Measurements from ENCODE around the gene OR6C65. TPM values are rescaled to one million over a fixed set of nuclear protein-coding genes. Genes with fewer than 3 reads are reported as not detected.
A peak's percentile ranks its signal among the peaks of the same experiment; 100 is the strongest.
"Not testable (repeated sequence)": the region's sequence is repeated elsewhere in the genome, so short reads cannot be mapped to it uniquely, and the experiment has no call there.

Gene OR6C65
- not detected for polyA plus RNA-seq (ENCODE audit: insufficient read length in 4 of 4)

DNA sequence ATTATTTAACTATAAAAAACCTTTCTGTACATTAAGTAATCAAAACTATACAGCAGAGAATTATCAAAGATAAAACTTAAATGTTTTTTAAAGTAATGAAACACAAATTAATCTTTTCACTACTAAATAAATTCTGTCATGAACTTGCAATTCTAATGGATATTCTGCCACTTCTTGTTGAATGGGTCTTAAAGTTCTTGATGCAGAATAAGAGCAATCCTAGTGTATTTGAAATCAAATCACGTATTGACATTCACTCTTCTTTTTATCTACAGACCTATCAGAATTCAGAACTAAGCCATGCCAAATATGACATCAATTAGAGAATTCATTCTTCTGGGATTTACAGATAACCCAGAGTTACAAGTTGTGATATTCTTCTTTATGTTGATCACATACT lies at the start of gene OR6C65:
OR6C65 (plus strand) TSS at position 301 of the 400 bp plus-strand sequence; CDS start at position 301, 0 bp downstream.
- DNase-seq (ENCODE audit: low read depth in 4 of 4, low spot score in 2 of 4): no peak

DNA sequence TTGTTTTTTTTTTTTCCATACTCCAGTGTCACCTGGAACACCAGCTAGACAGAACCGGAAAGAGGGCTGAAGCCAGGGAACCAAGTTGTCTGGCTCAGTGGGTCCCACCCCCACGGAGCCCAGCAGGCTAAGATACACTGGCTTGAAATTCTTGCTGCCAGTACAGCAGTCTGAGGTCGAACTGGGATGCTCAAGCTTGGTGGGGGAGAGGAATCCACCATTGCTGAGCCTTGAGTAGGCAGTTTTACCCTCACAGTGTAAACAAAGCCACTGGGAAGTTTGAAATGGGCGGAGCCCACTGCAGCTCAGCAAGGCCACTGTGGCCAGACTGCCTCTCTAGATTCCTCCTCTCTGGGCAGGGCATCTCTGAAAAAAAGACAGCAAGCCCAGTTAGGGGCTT lies 45.0 kb upstream of the OR6C65 start:
- DNase-seq (ENCODE audit: low read depth in 4 of 4, low spot score in 2 of 4): not testable (repeated sequence)

- DNase-seq (ENCODE audit: low read depth in 4 of 4, low spot score in 2 of 4): no peak
Measured at GRCh38 chr12:55362675-55363074, 37.7 kb upstream of the OR6C65 start, which contains the start of gene OR6C75. Gene OR6C75, plus strand, starts transcription at chr12:55362975. Its CDS starts 2,136 bp downstream, at chr12:55365111.

GRCh38 chr12:55365086-55365485 lies 35.2 kb upstream of the OR6C65 start:
- no peak for DNase-seq (ENCODE audit: low read depth in 4 of 4, low spot score in 2 of 4)

GRCh38 chr12:55372521-55372920 lies 27.8 kb upstream of the OR6C65 start:
- no peak for DNase-seq (ENCODE audit: low read depth in 4 of 4, low spot score in 2 of 4)

DNA sequence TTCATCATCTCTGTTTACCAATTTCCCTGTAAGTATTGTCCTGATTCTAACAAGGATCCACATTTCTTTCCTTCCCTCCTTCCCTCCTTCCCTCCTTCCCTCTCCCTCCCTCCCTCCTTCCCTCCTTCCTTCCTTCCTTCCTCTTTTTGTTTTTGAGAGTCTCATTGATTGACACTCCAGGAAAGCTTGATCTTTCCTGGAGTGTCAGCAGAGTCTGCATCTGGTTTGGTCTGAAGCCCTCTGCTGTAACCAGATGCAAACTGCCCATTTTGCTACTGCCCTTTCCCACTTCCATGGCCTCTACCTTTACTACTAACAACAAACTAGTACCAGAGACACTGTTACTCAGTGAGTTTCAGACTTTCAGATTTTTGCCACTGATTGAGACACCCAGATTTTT lies 14.4 kb upstream of the OR6C65 start:
- no peak for DNase-seq (ENCODE audit: low read depth in 4 of 4, low spot score in 2 of 4)

- DNase-seq (ENCODE audit: low read depth in 4 of 4, low spot score in 2 of 4): no peak
Measured at GRCh38 chr12:55392032-55392795, 8.1 kb upstream of the OR6C65 start.

DNA sequence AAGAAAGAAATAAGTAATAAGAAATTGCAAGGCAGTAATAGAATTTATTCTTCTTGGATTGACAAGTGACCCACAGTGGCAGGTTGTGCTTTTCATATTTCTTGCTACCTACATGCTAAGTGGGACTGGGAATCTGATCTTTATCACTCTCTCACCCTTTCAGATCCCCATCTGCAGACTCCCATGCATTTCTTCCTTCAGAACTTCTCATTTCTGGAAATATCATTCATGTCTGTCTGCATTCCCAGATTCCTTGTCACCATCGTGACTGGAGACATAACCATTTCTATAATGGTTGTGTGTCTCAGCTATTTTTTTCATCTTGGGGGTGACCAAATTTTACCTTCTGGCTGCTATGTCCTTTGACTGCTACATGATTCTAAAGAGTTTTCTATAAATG lies 4.0 kb upstream of the OR6C65 start:
- DNase-seq (ENCODE audit: low read depth in 4 of 4, low spot score in 2 of 4): no peak

GRCh38 chr12:55407866-55408265 lies 7.5 kb downstream of the OR6C65 start:
- DNase-seq (ENCODE audit: low read depth in 4 of 4, low spot score in 2 of 4): no peak

- DNase-seq (ENCODE audit: low read depth in 4 of 4, low spot score in 2 of 4): not testable (repeated sequence)
Measured at GRCh38 chr12:55409133-55409532, 8.8 kb downstream of the OR6C65 start.

DNA sequence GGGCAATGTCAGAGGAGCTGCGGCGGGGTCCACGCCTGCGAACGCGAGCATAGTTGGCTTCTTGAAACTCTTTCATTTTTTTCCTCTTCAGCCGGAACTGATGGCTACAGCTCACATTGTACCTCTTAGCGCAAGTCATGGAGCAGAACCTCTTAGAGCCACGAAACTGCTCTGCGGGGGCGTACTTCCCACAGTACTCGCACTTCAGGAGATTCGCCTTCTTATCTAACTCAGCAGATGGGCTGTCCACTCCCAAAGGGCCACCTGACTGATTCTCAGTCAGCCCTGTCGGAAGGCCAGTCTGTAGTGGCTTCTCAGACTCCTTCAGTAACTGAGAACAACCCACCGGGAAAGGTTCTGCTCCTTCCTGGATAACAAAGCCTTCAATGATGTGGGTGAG lies 11.8 kb downstream of the OR6C65 start:
- DNase-seq (ENCODE audit: low read depth in 4 of 4, low spot score in 2 of 4): not testable (repeated sequence)

DNA sequence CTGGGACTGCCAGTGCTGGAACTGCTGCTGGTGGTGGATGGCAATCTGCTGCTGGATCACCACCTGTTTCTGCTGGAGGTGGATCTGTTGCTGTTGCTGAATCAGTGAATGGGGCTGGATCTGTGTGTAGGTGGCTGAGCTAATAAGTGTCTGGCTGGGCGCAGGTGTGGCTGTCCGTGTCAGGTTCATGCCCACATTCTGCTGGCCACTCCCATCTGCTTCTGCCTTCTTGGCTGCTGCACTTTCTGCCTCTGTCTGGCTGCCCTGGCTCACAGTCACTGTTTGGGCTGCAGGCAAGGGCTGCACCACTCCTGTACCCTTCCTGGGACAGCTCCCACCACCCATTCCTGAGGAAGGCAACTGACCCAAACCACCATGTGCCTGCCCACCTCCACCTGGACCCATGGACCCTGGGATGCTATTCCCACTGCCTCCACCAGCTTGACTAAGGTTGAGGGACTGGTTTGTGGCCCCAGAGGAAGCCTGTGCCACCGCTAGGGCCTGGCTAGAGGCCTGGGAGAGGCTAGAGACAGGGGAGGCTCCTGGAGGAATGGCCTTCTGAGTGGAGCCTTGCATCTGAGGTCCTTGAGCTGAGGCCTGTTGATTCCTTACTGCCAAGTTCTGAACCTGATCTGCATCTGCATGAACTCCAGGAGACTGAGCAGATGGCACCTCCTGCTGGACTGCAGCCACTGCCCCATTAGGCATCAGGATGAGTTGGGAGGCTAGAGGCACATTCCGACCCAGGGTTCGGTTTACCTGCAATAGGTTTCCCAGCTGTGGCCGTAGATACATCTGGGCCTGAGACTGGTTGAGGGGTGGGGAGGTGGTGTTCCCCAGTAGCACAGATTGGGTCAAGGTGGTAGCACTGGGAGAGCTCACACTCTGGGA lies 13.4 kb downstream of the OR6C65 start:
- not testable (repeated sequence) for DNase-seq (ENCODE audit: low read depth in 4 of 4, low spot score in 2 of 4)

DNA sequence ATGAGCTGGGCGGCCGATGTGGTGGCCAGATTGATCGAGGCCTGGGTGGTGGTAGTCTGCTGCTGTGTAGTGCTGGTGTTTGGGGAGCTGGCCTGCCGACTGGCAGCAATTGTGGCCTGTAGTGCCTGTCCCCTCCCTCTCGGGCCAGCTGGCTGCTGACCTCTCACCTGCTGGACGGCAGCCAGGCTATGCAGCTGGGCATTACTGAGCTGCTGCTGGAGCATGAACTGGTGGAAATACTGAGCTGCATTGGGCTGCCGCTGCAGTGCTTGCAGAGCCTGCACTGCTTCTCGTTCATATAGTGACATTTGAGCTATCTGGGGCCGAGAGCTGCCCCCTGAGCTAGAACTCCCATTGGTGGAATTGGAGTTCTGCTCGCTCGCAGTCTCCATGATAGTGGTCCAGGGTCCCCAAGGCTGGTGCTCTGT lies 14.1 kb downstream of the OR6C65 start:
- peak in 2 of 4 donors; percentile 0 to 1 for DNase-seq (ENCODE audit: low read depth in 4 of 4, low spot score in 2 of 4)

GRCh38 chr12:55414889-55415288 lies 14.6 kb downstream of the OR6C65 start:
- DNase-seq (ENCODE audit: low read depth in 4 of 4, low spot score in 2 of 4): not testable (repeated sequence)

DNA sequence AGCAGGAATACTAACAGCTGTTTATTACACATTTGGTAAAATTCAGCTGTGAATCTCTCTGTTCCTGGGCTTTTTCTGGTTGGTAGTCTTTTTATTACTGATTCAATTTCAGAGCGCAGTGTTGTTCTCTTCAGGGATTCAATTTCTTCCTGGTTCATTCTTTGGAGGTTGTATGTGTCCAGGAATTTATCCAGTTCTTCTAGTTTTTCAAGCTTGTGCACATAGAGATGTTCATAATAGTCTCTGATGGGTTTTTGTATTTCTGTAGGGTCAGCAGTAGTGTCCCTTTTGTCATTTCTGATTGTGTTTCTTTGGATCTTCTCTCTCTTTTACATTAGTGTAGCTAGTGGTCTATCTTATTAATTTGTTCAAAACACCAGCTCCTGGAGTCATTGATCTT lies 16.6 kb downstream of the OR6C65 start:
- DNase-seq (ENCODE audit: low read depth in 4 of 4, low spot score in 2 of 4): no peak

- DNase-seq (ENCODE audit: low read depth in 4 of 4, low spot score in 2 of 4): no peak
Measured at GRCh38 chr12:55420307-55420962, 20.1 kb downstream of the OR6C65 start.

- no peak for DNase-seq (ENCODE audit: low read depth in 4 of 4, low spot score in 2 of 4)
Measured at GRCh38 chr12:55425954-55426353, 25.6 kb downstream of the OR6C65 start, which contains the start of gene OR6C76. Gene OR6C76, plus strand, starts transcription at chr12:55426254. Its CDS starts 0 bp downstream, at chr12:55426254.

GRCh38 chr12:55428331-55429243 lies 28.3 kb downstream of the OR6C65 start:
- no peak for DNase-seq (ENCODE audit: low read depth in 4 of 4, low spot score in 2 of 4)

DNA sequence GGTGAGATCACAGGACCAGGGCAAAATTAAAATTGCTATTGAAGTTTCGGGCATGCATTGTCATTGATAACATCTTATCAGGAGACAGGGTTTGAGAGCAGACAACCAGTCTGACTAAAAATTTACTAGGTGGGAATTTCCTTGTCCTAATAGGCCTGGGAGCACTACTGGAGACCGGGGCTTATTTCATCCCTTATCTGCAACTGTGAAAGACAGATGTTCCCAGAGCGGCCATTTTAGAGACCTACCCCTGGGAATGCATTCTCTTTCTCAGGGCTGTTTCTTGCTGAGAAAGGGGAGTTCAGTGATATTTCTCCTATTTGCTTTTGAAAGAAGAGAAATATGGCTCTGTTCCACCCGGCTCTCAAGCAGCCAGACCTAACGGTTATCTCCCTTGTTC lies 40.9 kb downstream of the OR6C65 start:
- DNase-seq (ENCODE audit: low read depth in 4 of 4, low spot score in 2 of 4): not testable (repeated sequence)

DNA sequence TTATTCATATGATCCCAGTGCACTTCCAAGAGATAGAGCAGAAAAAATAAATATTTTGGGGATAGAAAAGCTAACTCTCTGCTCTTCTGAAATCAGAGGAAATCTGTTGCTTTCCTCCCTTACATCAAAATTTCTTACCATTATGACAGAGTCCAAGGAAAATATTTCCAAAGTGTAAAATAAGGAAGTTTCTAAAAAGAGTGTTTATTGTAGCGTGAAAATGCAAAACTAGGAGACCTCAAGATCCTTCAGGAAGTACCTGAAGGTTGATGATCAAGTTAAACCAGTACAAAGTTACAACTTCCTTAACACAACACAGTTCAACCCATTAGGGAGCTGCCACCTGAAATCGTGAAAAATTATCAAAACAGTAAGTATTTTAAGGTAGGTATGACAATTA lies 43.4 kb downstream of the OR6C65 start, which contains the start of gene OR6C2:
OR6C2 (plus strand) TSS at position 301 of the 400 bp plus-strand sequence. CDS start 8,138 bp downstream, outside the sequence.
- DNase-seq (ENCODE audit: low read depth in 4 of 4, low spot score in 2 of 4): no peak
